ENCODE measurements around the gene ST7.

GRCh38 chr7:117230276-117231046 is 277.2 kb downstream of the ST7 start:
- TF ChIP-seq CTCF (IDR thresholded peaks at IDR 0.05; ENCODE audit: extremely low read depth in 1 of 2, insufficient read depth in 1 of 2, low read depth in 1 of 2, low read length in 2 of 2) (no peak), POLR2AphosphoS5 (IDR thresholded peaks at IDR 0.05; ENCODE audit: insufficient read depth, low read depth, low read length) (no peak), POLR2A (IDR thresholded peaks at IDR 0.05; ENCODE audit: low read depth, low read length) (no peak), MYC (IDR thresholded peaks at IDR 0.05; ENCODE audit: low read depth, low read length) (no peak), EZH2 (IDR thresholded peaks at IDR 0.05; ENCODE audit: borderline replicate concordance, low read depth, low read length, severe bottlenecking) (no peak)

Data from endothelial cell of umbilical vein (primary cell).